ENCODE measurements around the gene SPECC1.

The SPECC1 gene

DNA sequence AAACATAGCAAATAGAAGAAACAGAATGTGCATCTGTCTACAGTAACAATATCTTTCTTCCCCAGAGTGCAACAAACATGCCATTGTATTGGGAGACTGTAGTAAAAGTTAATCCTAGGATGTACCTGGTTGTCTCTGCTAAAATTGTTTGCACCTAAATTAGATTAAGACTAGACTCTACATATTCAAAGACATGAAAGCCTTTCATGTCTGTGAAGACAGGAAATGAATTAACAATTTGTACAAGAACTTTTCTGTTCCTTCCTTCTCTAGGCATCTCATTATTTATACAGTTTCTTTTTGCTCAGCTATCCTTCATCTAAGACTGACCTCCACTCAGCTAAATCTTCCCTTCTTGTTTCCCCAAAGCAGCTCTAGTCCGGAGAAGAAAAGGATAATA, 237.5 kb downstream of the SPECC1 start:
- Histone ChIP-seq H3K9me3 (no peaks in the 10 kb centered on the region), H3K27me3 (no peaks in the 10 kb centered on the region), H3K27ac (no peak overlapping the region), H3K4me1 (ENCODE audit: control insufficient read depth in 1 of 2, insufficient read depth in 1 of 2, low read depth in 1 of 2, low read length in 1 of 2) (no peaks in the 10 kb centered on the region), H3K4me3 (ENCODE audit: low read depth in 1 of 2, low read length in 1 of 2) (no peak overlapping the region), H3K36me3 (peaks cover 8% of the 10 kb centered on the region)
- TF ChIP-seq, protein P1, sequence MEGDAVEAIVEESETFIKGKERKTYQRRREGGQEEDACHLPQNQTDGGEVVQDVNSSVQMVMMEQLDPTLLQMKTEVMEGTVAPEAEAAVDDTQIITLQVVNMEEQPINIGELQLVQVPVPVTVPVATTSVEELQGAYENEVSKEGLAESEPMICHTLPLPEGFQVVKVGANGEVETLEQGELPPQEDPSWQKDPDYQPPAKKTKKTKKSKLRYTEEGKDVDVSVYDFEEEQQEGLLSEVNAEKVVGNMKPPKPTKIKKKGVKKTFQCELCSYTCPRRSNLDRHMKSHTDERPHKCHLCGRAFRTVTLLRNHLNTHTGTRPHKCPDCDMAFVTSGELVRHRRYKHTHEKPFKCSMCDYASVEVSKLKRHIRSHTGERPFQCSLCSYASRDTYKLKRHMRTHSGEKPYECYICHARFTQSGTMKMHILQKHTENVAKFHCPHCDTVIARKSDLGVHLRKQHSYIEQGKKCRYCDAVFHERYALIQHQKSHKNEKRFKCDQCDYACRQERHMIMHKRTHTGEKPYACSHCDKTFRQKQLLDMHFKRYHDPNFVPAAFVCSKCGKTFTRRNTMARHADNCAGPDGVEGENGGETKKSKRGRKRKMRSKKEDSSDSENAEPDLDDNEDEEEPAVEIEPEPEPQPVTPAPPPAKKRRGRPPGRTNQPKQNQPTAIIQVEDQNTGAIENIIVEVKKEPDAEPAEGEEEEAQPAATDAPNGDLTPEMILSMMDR (IDR thresholded peaks at IDR 0.05), result no peak

DNA sequence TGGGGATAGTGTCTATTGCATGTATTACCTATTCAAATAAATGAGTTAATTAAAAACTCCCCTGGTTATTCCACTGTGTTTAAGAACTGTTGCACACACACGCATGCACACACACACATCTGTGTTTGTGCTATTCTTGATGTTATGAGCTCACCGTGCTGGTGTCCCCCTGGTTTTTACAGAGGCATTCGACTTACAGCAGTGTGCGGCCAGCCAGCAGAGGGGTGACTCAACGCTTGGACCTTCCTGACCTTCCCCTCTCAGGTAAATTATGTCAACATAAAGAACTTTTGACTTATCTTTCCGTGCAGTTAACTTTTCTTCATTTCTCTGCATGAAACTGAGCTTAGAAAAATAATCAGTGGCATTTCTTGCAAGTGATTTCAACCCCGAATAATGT, 244.2 kb downstream of the SPECC1 start:
- H3K4me1 ChIP-seq (ENCODE audit: control insufficient read depth in 1 of 2, insufficient read depth in 1 of 2, low read depth in 1 of 2, low read length in 1 of 2), result no peaks in the 10 kb centered on the region
- no peaks in the 10 kb centered on the region for H3K9me3 ChIP-seq
- TF ChIP-seq, protein P1 (IDR thresholded peaks at IDR 0.05), result no peak
- no peak overlapping the region for H3K27ac ChIP-seq
- no peak overlapping the region for H3K4me3 ChIP-seq (ENCODE audit: low read depth in 1 of 2, low read length in 1 of 2)
- no peaks in the 10 kb centered on the region for H3K27me3 ChIP-seq
- peaks cover 8% of the 10 kb centered on the region for H3K36me3 ChIP-seq

DNA sequence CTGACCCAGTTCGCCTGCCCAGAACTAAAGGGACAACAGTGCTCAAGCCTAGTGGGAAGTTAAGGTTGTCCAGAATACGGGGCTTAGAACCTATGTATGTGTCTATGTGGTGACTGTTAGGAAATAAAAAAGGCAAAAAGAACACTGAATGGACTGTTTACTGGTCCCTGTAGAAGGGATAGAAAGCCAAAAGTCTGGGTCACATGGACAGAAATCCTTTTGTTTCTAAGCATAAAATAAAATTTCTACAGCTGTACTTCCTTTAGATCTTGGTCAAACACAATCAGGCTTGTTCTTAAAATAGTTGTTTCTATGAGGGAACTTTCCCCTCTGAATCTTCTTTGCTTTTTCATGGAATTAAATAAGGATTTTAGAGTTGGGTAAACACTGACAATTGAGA, 245.4 kb downstream of the SPECC1 start:
- Histone ChIP-seq H3K27ac (no peak overlapping the region), H3K36me3 (peaks cover 10% of the 10 kb centered on the region)

DNA sequence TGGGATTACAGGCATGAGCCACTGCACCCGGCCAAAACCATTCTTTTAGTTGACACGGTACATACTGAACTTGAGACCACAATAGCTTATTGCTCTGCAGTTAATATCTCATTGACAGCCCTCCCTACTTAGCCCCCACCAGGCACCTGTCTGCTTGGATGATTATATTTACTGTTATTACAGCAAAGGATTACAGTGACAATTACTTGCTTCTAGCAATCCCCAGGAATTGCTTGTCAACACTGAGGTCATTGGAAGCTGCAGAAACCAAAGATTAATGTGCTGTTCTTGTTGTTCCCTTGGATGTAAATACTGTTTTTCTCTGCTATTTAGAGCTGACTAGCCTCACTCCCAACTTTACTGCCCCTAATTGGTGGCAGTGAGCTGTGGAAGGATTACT, 247.0 kb downstream of the SPECC1 start:
- Histone ChIP-seq H3K27ac (no peak overlapping the region), H3K27me3 (no peaks in the 10 kb centered on the region), H3K4me1 (ENCODE audit: control insufficient read depth in 1 of 2, insufficient read depth in 1 of 2, low read depth in 1 of 2, low read length in 1 of 2) (no peaks in the 10 kb centered on the region), H3K4me3 (ENCODE audit: low read depth in 1 of 2, low read length in 1 of 2) (no peak overlapping the region), H3K9me3 (no peaks in the 10 kb centered on the region), H3K36me3 (peaks cover 20% of the 10 kb centered on the region)
- TF ChIP-seq, protein P1 (IDR thresholded peaks at IDR 0.05), result no peak

More for the DNA sequence above, 245.4 kb downstream of the SPECC1 start:
- no peaks in the 10 kb centered on the region for H3K4me1 ChIP-seq (ENCODE audit: control insufficient read depth in 1 of 2, insufficient read depth in 1 of 2, low read depth in 1 of 2, low read length in 1 of 2)
- H3K9me3 ChIP-seq, result no peaks in the 10 kb centered on the region
- H3K4me3 ChIP-seq (ENCODE audit: low read depth in 1 of 2, low read length in 1 of 2), result no peak overlapping the region
- TF ChIP-seq, protein P1 (IDR thresholded peaks at IDR 0.05), result no peak
- no peaks in the 10 kb centered on the region for H3K27me3 ChIP-seq

DNA sequence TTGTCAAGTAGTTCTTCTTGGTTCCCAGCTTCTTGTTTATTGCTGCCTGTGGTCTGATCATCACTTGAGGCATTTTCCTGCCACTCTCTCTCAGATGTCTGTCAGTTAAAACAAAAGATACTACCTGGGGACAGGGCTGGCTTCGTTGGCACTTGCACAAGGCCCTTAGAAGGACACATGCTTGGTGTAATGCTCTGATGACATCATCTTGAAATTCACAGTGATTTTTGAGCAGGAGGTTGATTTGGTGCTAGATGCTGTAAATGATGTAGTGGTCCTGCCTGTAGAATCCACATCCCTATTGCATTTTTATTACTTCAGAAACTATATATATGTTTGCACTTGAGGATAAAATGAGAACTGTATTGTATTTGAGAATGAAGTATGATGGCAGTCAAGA, 247.8 kb downstream of the SPECC1 start:
- no peaks in the 10 kb centered on the region for H3K27me3 ChIP-seq
- peaks cover 20% of the 10 kb centered on the region for H3K36me3 ChIP-seq
- TF ChIP-seq, protein P1 (IDR thresholded peaks at IDR 0.05), result no peak
- no peak overlapping the region for H3K4me3 ChIP-seq (ENCODE audit: low read depth in 1 of 2, low read length in 1 of 2)
- H3K9me3 ChIP-seq, result no peaks in the 10 kb centered on the region
- no peak overlapping the region for H3K27ac ChIP-seq
- no peaks in the 10 kb centered on the region for H3K4me1 ChIP-seq (ENCODE audit: control insufficient read depth in 1 of 2, insufficient read depth in 1 of 2, low read depth in 1 of 2, low read length in 1 of 2)

DNA sequence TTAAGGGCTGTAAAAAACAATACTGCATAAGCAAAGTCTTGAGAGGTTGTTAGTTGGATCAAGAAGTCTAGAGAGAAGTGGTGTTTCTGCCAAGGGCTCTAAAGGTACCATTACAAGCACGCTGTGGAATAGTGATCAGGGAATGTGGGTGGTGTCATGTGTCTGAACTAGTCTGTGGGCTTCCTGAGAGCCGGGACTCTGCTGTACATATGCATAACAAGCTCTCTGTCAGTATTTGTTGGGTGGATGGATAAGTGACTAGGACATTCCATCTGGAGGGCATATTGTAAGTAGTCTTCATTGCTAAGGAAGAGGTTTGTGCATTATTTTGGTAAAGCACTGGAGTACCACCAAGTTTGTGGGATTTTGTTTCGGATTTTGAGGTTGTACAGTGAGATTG, 248.6 kb downstream of the SPECC1 start:
- H3K4me3 ChIP-seq (ENCODE audit: low read depth in 1 of 2, low read length in 1 of 2), result no peak overlapping the region
- H3K27ac ChIP-seq, result no peak overlapping the region
- H3K36me3 ChIP-seq, result peaks cover 20% of the 10 kb centered on the region
- no peaks in the 10 kb centered on the region for H3K9me3 ChIP-seq
- no peaks in the 10 kb centered on the region for H3K27me3 ChIP-seq
- no peaks in the 10 kb centered on the region for H3K4me1 ChIP-seq (ENCODE audit: control insufficient read depth in 1 of 2, insufficient read depth in 1 of 2, low read depth in 1 of 2, low read length in 1 of 2)
- TF ChIP-seq, protein P1 (IDR thresholded peaks at IDR 0.05), result no peak
